ENCODE results near the gene KLK8. TPM values are rescaled to one million over a fixed set of nuclear protein-coding genes. Genes with fewer than 3 reads are reported as not detected.

KLK8 gene
- total RNA-seq, 1 experiment from 2014 or later = 2.7 TPM

GRCh38 chr19:51003316-51003715 is 1.9 kb upstream of the KLK8 start:
- H3K4me3 Mint-ChIP-seq = no peak overlapping the region
- H3K27ac ChIP-seq (ENCODE audit: insufficient read length, low read depth, low read length) = no peak overlapping the region
- H3T11ph ChIP-seq (ENCODE audit: low read length) = no peak overlapping the region
- no peak overlapping the region for H2BK20ac ChIP-seq (ENCODE audit: low read depth, low read length, poor library complexity, severe bottlenecking)
- H3K4me2 ChIP-seq (ENCODE audit: insufficient read depth, insufficient read length, low read length) = no peak overlapping the region
- no peak overlapping the region for H2BK12ac ChIP-seq (ENCODE audit: insufficient read length, low read depth, low read length)
- H3K23ac ChIP-seq (ENCODE audit: insufficient read length, low read depth, low read length) = no peak overlapping the region
- no peak overlapping the region for H3K4ac ChIP-seq (ENCODE audit: low read depth, low read length)
- H3K27ac Mint-ChIP-seq = no peak overlapping the region
- no CpG with 5 or more reads among the region's 7 CpGs for WGBS (ENCODE audit: extremely low coverage, insufficient read length, low lambda C conversion rate)
- H3K14ac ChIP-seq (ENCODE audit: insufficient read depth, low read length) = no peak overlapping the region
- H4K91ac ChIP-seq (ENCODE audit: insufficient read length, low read depth, low read length) = peak overlapping the region; percentile 32
- no peaks in the 10 kb centered on the region for H3K27me3 ChIP-seq (ENCODE audit: insufficient read depth, low read length)
- no peak for TF ChIP-seq CTCF (conservative IDR thresholded peaks at IDR 0.05)
- H2AK5ac ChIP-seq (ENCODE audit: insufficient read length, low read length) = no peak overlapping the region
- 0 out of 2 replicates have a peak, but pooled peaks cover 4% of the 10 kb centered on the region for H3K4me1 ChIP-seq (ENCODE audit: insufficient read depth, low read length)
- no peaks in the 10 kb centered on the region for H4K20me1 ChIP-seq (ENCODE audit: control insufficient read depth, insufficient read depth, insufficient read length)
- H3K9ac ChIP-seq (ENCODE audit: extremely low read depth, insufficient read length, low read length) = no peak overlapping the region
- H3K4me1 Mint-ChIP-seq = peaks cover 22 to 28% of the 10 kb centered on the region in 2 experiments
- no peak overlapping the region for H2BK15ac ChIP-seq (ENCODE audit: low read depth, low read length)
- peaks cover 6% of the 10 kb centered on the region for H3K23me2 ChIP-seq (ENCODE audit: insufficient read length, low read depth, low read length, poor library complexity, severe bottlenecking)
- H2BK5ac ChIP-seq (ENCODE audit: insufficient read length, low read length) = no peak overlapping the region
- no peaks in the 10 kb centered on the region for H3K79me2 ChIP-seq (ENCODE audit: insufficient read depth, low read length)
- H3K18ac ChIP-seq (ENCODE audit: insufficient read length, low read depth, low read length) = no peak overlapping the region
- H3K36me3 Mint-ChIP-seq (ENCODE audit: insufficient read depth in 1 of 3, low read depth in 3 of 3) = no peaks in the 10 kb centered on the region
- no peaks in the 10 kb centered on the region for H3K9me3 ChIP-seq (ENCODE audit: control insufficient read depth, low read depth, low read length)
- no peak overlapping the region for H4K8ac ChIP-seq (replicated peaks; ENCODE audit: insufficient read length, low read depth, low read length)
- H3K9me3 Mint-ChIP-seq = no peaks in the 10 kb centered on the region
- no peak overlapping the region for H3K56ac ChIP-seq (ENCODE audit: insufficient read length, low read depth, low read length)
- no peaks in the 10 kb centered on the region for H3K79me1 ChIP-seq (ENCODE audit: insufficient read depth, low read depth, low read length, poor library complexity, severe bottlenecking)
- H3K27me3 Mint-ChIP-seq (ENCODE audit: low read depth) = peaks cover 38% of the 10 kb centered on the region
- no peak overlapping the region for H2AFZ ChIP-seq (ENCODE audit: low read length)
- H4K5ac ChIP-seq (ENCODE audit: insufficient read length, low read depth, low read length) = no peak overlapping the region
- H2BK120ac ChIP-seq (ENCODE audit: low read depth, low read length, poor library complexity, severe bottlenecking) = no peak overlapping the region
- no peak for DNase-seq
